Lung microvascular endothelial cell (primary cell): ENCODE measurements around the gene CSTPP1. TPM values are rescaled to one million over a fixed set of nuclear protein-coding genes. Genes with fewer than 3 reads are reported as not detected.
A peak's percentile ranks its signal among the peaks of the same experiment; 100 is the strongest.
"Not testable (repeated sequence)": the region's sequence is repeated elsewhere in the genome, so short reads cannot be mapped to it uniquely, and the experiment has no call there.

Source experiments
- DNase-seq, 2 donors: peaks; one replicate each; pipeline versions ENCODE4 v3.0.0 to v3.0.0-alpha.2; 2010; ENCODE audit warnings: low read depth in 2 of 2
- total RNA-seq: library from RNA; depleted of rRNA; stranded (reverse); fragments of >200 nt; gene quantifications from 2 replicates; pipeline ENCODE4 v1.2.1, GENCODE V29; 2014

Gene CSTPP1
- total RNA-seq, 1 donor from 2014 or later = 9.1 TPM

DNA sequence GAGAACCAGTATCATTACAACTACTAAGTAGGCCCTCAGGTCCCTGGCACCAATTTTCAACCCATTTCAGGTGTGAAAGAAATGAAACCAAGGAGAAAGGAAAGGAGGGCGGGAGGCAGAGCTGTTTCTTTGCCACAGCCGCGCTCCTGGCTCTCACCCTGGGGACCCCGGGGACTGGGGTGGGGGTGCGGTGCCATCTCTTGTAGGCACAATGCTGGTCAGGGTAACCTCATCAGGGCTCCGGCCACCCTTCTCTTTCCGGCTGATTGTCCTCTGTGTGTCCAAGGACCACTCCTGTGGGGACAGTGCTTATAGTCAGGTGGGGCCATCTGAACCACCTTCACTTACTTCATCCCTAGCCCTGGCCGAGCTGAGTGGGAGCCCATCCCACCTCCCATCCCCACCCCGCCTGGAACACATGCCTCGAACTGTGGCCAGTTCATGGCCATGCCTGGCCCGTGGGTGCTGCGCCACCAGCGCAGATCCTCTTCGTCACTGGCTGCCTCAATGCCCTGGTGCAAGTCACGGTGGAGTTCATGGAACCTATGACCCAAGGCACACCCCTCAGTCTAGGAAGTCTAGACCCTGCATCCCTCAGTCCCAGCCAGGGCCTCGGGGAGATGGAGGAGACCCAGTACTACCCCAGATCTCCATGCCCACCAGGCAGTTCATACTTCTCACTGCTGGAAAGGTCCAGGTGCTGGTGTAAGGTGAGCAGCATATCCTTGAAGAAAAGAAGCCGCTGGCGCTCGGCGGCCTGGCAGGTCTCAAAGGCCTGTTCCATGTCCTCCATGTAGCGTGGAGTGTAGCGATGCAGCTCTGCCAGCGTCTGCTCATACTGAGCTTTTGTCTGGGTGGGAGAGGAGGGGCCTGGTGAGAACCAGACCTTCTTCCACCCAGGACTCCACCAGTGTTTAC lies 242.4 kb downstream of the CSTPP1 start:
- no peak for DNase-seq

GRCh38 chr11:47179655-47179991 lies 243.1 kb downstream of the CSTPP1 start:
- peak; percentile 56 to 62 for DNase-seq

DNA sequence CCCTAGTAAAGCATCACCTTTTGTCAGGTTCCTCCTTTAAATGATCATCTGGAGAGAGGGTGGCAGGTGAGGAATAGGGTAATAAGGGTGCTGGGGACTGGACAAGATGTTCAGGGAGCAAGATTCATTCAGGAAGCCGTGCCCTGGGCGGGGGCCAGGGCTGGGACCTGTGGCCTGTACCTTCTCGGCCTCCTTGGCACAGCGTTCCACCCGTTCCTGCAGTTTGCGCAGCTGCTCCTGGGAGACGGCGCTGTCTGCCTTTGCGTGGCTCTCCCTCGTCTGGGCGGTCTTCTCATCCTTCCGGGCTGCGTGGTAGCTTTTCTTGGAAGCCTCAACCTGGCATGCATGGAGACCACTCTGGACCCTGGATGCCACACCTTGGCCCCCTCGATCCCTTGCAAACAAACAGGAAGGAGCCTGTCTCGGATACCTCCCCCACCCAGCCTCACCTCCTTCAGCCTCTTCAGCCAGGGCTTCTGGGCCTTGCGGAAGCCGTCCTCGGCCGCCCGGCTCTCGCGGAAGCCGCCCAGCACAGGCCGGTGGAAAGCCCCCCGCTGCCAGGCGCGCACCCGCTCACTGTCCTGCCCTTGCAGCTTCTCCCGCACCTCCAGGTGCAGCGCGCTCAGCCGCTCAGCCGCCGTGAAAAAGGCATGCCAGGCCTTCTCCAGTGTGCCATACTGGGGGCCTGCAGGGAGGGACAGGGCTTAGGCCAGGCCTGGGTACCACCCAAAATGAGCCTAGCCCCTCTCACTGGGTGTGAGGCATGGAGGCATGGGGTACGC lies 243.6 kb downstream of the CSTPP1 start:
- DNase-seq = no peak

- DNase-seq = no peak
Observed at GRCh38 chr11:47181271-47181670, 244.7 kb downstream of the CSTPP1 start.

- DNase-seq = no peak
Observed at GRCh38 chr11:47182380-47182779, 245.8 kb downstream of the CSTPP1 start.

GRCh38 chr11:47183031-47183856 lies 246.7 kb downstream of the CSTPP1 start:
- no peak for DNase-seq

DNA sequence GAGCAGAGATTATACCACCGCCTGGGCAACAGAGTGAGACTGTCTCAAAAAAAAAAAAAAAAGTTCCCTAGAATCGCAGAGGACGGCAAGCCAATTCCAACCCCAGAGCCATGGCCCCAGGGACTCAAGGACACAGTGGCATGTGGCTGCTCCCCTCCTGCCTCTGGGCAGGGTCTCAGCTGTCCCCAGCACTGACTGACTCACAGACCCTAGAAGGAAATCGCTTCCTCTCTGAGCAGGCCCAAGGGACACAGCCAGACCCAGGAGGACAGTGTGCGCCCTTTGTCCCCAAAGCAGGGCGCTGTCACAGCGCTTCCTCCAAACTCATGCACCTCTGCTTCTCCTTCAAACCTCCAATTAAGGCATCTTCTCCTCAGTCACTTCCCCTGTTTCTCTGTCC lies 247.4 kb downstream of the CSTPP1 start:
- DNase-seq = no peak

DNA sequence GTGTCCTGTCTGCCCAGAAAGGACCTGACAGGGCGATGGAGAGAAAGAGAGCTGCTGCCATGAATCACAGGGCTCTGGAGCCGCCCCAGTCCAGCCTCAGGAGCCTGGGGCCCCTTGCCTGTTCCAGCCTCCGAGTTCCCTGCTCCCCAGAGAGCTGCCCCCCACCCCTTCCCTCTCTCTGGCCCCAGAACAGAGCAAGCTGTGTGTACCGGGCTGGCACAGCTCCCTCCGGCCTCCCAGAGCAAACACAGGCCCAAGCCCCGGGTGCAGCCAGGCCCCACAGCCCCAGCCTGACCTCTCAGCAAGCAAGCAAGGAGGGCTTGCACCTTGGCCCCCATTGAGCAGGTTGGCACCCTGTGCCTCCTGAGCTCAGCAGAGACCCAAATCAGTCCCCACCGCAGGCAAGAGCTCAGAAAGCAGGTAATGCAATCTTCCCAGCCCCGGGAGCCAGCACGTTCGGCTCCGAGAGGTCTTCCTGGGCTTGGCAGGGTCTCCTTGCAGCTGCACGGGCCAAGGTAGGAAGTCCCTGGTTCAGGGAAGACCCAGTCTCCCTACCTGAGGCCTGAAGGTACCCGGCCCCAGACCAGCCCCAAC lies 248.2 kb downstream of the CSTPP1 start:
- DNase-seq = no peak

DNA sequence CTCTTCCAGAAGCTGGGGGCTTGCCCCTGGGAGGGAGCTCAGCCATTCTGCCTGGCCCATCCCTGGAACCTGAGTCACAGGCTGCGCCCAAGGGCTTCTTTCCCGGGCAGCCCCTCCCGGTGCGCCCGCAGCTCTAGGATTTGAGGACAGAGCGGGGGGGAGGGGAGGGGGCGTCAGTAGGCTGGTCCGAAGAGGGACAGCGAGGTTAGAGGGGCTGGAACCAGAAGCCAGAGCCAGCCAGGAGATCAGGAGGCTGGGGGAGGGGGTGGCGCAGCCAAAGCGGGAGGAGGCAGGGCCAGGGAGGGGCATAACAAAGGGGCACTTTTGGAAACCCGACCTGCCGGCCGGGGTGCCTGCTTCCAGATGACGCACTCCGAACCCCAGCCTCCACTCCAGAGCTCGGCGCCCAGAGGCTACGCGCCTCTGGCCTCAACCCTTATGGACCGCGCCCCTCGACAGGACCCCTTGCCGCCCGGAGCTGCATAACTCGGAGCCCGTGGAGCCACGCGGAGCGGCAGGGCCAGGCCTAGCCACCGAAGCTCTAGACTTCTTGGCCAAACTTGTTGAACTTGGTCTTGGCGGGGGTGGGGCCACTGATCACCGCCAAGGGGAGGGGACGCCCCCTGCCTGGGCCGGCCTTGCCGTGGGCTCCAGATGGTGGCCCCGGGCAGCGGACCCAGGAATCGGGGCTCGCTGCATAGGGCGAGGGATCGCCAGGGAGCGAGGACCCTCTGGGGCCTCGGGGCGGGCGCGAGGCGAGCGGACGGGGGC lies 248.9 kb downstream of the CSTPP1 start:
- peak in 1 of 2 donors; percentile 31 for DNase-seq

DNA sequence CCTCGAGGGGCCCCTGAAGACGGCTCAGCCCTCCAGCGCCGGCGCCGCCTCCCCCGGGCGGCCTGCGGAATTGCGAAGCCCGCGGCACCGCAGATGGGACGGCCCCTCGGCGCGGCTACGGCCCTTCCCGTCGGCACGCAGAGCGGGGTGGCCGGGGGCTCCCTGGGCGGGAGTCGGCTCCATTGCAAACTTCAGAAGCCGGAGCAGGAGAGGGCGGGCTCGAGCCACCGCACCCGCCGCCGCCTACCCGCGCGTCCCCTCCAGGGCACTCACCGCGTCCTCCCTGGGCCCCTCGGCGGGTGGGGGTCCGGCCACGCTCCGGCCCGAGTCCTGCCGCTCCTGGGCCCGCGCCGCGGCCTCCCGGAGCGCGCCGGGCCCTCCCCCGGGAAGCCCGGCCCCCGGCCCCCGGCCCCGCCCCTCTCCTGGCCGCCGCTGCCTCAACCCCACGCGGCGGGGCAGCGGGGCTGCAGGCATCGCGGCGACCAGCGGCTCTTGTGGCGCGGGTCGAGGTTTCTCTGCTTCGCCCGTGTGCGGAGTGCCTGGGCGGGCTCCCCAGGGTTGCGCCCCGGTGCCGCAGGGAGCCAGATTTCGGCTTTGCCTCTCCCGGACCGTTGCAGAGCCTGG lies 249.6 kb downstream of the CSTPP1 start, which contains the start of gene PACSIN3:
PACSIN3 (minus strand) TSS at position 359 of the 624 bp plus-strand sequence. CDS start 3,707 bp downstream, outside the sequence.
- peak; percentile 29 to 70 for DNase-seq

DNA sequence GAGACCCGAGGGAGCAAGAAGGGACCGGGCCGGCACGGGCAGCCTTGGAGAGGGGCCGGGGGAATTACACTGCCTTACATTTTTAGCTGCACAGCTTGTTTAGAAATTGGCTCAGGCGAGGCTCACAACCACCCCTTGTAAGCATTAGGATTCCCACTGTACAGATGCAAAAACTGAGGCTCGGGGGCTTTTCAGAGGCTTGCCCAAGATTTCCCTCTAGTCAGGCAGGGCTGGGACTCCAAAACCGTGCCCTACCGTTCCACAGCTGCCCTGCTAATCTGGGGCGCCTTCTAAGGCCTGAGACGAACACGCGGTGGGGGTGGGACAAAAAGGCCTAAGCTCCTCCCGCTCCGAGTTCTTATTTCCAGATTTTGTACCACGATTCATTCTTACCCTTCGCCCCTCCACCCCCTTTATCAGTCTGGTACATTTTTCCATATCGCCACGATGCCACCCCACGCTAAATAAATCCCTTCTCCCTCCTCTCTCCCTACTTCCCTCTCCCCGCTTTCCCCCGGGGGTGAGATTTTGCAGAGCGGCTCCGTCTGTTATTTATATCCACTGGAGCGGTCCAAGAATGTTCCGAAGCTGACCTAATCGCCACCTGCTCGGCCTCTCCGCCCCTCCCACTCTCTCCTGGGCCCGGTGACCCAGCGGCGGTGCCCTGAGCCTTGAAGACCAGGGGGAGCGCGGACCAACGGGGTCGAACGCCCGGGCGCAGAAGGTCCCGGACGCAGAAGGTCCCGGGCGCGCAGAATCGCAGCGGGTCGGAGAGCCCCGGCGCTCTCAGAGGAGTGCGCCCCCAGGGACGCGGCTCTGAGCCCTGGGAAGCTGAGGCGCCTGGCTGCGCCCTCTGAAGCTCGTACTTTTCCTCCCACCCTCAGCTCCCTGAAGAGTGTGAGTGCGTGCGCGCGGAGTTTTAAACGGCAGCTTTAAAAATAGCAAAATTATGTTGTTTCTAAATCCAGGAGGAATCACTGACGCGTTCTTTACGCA lies 250.4 kb downstream of the CSTPP1 start:
- DNase-seq = peak in 1 of 2 donors; percentile 22

GRCh38 chr11:47187723-47188122 lies 251.2 kb downstream of the CSTPP1 start:
- DNase-seq = no peak

- no peak for DNase-seq
Observed at GRCh38 chr11:47188259-47188658, 251.7 kb downstream of the CSTPP1 start.

DNA sequence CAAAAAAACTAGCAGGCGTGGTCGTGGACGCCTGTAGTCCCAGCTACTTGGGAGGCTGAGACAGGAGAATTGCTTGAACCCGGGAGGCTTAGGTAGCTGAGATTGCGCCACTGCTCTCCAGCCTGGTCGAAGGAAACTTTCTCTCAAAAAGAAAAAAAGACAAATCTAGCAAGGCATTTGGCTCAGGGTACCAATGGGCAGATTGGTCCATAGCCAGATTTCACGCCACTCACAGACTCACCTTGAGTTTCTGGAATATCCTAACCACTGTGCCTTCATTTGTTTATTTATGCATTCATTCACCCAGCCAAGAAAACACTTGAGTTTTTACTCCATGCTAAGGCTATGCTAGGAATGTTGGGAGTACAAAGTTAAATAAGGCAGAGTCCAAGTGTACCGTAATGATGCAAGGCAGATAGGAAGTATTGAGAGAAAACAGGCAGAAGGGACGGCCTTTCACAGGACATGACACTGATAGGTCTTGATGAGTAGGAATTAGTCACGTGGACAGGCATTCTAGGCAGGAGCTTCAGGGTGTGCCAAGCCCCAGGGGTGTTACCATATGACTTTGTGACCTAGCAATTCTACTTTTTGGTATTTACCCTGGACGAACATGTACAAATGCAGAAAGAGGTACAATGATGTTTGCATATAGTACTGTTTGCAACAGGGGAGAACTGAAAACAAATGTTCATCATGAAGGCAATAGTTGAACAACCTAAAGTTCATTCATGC lies 252.7 kb downstream of the CSTPP1 start:
- peak in 1 of 2 donors; percentile 29 for DNase-seq

GRCh38 chr11:47191137-47191536 lies 254.6 kb downstream of the CSTPP1 start:
- not testable (repeated sequence) for DNase-seq

GRCh38 chr11:47192111-47192510 lies 255.6 kb downstream of the CSTPP1 start:
- no peak for DNase-seq

DNA sequence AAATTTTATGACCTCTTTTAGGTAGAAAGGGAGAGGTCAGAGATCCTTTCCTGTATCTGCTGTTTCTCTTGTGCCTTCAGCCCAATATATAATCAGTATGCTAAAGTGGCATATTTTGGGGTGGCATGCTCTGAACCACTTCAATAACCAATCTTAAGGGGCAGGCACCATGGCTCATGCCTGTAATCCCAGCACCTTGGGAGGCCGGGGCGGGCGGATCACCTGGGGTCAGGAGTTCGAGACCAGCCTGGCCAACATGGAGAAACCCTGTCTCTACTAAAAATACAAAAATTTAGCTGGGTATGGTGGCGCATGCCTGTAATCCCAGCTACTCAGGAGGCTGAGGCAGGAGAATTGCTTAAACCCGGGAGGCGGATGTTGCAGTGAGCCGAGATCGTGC lies 261.6 kb downstream of the CSTPP1 start:
- DNase-seq = not testable (repeated sequence)

GRCh38 chr11:47201015-47201414 lies 264.5 kb downstream of the CSTPP1 start:
- DNase-seq = no peak
